K562 (cell line): ENCODE measurements around the gene PGPEP1. TPM values are rescaled to one million over a fixed set of nuclear protein-coding genes. Genes with fewer than 3 reads are reported as not detected.

Experiments
- GATAD2A ChIP-seq: fragments of 450-650 bp; IDR thresholded peaks from 2 replicates; pipeline ENCODE4 v1.6.1; 2017
- KDM1A ChIP-seq, 2 experiments: fragments of 450-650 bp; IDR thresholded peaks; 2 replicates each; pipeline ENCODE4 v1.6.1; 2016; ENCODE audit warnings: mild to moderate bottlenecking in 2 of 2
- MNT ChIP-seq, 2 experiments: fragments of 450-650 bp; conservative IDR thresholded peaks; 2 replicates each; pipeline ENCODE4 v1.6.1; 2017; ENCODE audit warnings: mild to moderate bottlenecking in 2 of 2, moderate library complexity in 2 of 2
- MTA1 ChIP-seq: fragments of 450-650 bp; IDR thresholded peaks from 2 replicates; pipeline ENCODE4 v1.6.1; 2017; ENCODE audit warnings: borderline replicate concordance
- NCOA4 ChIP-seq: fragments of 450-650 bp; IDR thresholded peaks from 2 replicates; pipeline ENCODE4 v1.6.1; 2018; ENCODE audit warnings: mild to moderate bottlenecking; ENCODE audit not compliant: partially characterized antibody
- NFRKB ChIP-seq: fragments of 450-650 bp; IDR thresholded peaks from 2 replicates; pipeline ENCODE4 v1.6.1; 2016; ENCODE audit warnings: low read depth
- NRF1 ChIP-seq, 2 experiments: fragments of 450-650 bp; IDR thresholded peaks in 1 of 2; conservative IDR thresholded peaks in 1 of 2; 2 replicates each; pipeline ENCODE4 v1.6.1; 2014; ENCODE audit warnings: mild to moderate bottlenecking in 2 of 2
- NUFIP1 ChIP-seq: fragments of 450-650 bp; IDR thresholded peaks from 2 replicates; pipeline ENCODE4 v1.6.1; 2018; ENCODE audit not compliant: partially characterized antibody
- POLR3G ChIP-seq: IDR thresholded peaks from 2 replicates; pipeline ENCODE4 v1.6.1; 2011; ENCODE audit not compliant: insufficient read length, insufficient replicate concordance; ENCODE audit errors: extremely low read depth
- PURB ChIP-seq: sonication (generic); formaldehyde crosslinking; IDR thresholded peaks from 2 replicates; pipeline ENCODE4 v1.9.0; 2021; ENCODE audit warnings: low read depth, mild to moderate bottlenecking, missing genetic modification reagents
- RREB1 ChIP-seq: fragments of 250-450 bp; sonication (Bioruptor Pico); IDR thresholded peaks from 2 replicates; pipeline ENCODE4 v1.4.0; 2020
- SP1 ChIP-seq: sonication (generic); formaldehyde crosslinking; IDR thresholded peaks from 2 replicates; pipeline ENCODE4 v1.8.1; 2022; ENCODE audit warnings: mild to moderate bottlenecking, missing genetic modification reagents
- TAF9B ChIP-seq: fragments of 450-650 bp; IDR thresholded peaks from 2 replicates; pipeline ENCODE4 v1.6.1; 2018; ENCODE audit warnings: mild to moderate bottlenecking; ENCODE audit not compliant: partially characterized antibody
- ZBTB2 ChIP-seq: fragments of 450-650 bp; IDR thresholded peaks from 2 replicates; pipeline ENCODE4 v1.6.1; 2016; ENCODE audit warnings: antibody characterized with exemption
- ZNF561 ChIP-seq: fragments of 450-650 bp; formaldehyde crosslinking; conservative IDR thresholded peaks from 2 replicates; pipeline ENCODE4 v1.4.0; 2020; ENCODE audit warnings: mild to moderate bottlenecking, moderate library complexity
- ZNF696 ChIP-seq: fragments of 250-450 bp; sonication (Bioruptor Pico); conservative IDR thresholded peaks from 2 replicates; pipeline ENCODE4 v1.4.0; 2020; ENCODE audit warnings: mild to moderate bottlenecking, moderate library complexity
- ZNF766 ChIP-seq: fragments of 200-800 bp; sonication (Bioruptor generic); conservative IDR thresholded peaks from 2 replicates; pipeline ENCODE4 v1.6.1; 2016; ENCODE audit warnings: missing genetic modification characterization, missing compliant biosample characterization
- polyA plus RNA-seq, 8 experiments: library from polyadenylated mRNA; depleted of rRNA in 4 of 8; stranded (reverse) in 5 of 8; unstranded in 3 of 8; fragments of >200 nt; fragmentation: Nextera tagmentation in 2 of 8; fragmentation: Illumina TruSeq in 1 of 8; extraction: Ambion mirVana in 2 of 8; extraction: Trizol in 1 of 8; gene quantifications; 2 replicates each; pipeline versions ENCODE4 v1.2.1 to v1.2.3, GENCODE V29; 2011 to 2014; ENCODE audit warnings: inconsistent platforms in 1 of 8, missing spikeins in 1 of 8
- total RNA-seq, 7 experiments: library from RNA; depleted of rRNA in 6 of 7; stranded (reverse); fragments of >200 nt in 6 of 7; fragmentation: Illumina TruSeq in 2 of 7; extraction: Trizol in 2 of 7; gene quantifications; 2 replicates each; pipeline versions ENCODE4 v1.2.1 to v1.2.3, GENCODE V29; 2011 to 2021; ENCODE audit warnings: low replicate concordance in 1 of 7
- TF ChIP-seq, protein P1 (sequence below): fragments of 250-450 bp; sonication (Bioruptor Pico); IDR thresholded peaks from 2 replicates; pipeline ENCODE4 v1.5.0; 2020; ENCODE audit warnings: mild to moderate bottlenecking
- TF ChIP-seq, protein P2 (sequence below): IDR thresholded peaks from 3 replicates; pipeline ENCODE4 v1.6.1; 2011; ENCODE audit warnings: borderline replicate concordance, mild to moderate bottlenecking; ENCODE audit not compliant: insufficient read length, insufficient read depth

PGPEP1 gene
- total and polyA plus RNA-seq, 9 of the 15 experiments (the other 6 are each of a cell fraction or from before 2014, with no cell fraction given), result 10.0 to 69.6 (median 33.5) TPM

- TF ChIP-seq NUFIP1, result no peak
- no peak for TF ChIP-seq ZNF766 (CRISPR knock-in tag)
- peak; percentile 71; the same call in 1 of the 2 replicates for TF ChIP-seq NFRKB
- no peak for TF ChIP-seq ZNF696
- TF ChIP-seq ZBTB2, result no peak
- TF ChIP-seq, protein P1, sequence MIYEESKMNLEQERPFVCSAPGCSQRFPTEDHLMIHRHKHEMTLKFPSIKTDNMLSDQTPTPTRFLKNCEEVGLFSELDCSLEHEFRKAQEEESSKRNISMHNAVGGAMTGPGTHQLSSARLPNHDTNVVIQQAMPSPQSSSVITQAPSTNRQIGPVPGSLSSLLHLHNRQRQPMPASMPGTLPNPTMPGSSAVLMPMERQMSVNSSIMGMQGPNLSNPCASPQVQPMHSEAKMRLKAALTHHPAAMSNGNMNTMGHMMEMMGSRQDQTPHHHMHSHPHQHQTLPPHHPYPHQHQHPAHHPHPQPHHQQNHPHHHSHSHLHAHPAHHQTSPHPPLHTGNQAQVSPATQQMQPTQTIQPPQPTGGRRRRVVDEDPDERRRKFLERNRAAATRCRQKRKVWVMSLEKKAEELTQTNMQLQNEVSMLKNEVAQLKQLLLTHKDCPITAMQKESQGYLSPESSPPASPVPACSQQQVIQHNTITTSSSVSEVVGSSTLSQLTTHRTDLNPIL (CRISPR knock-in tag), result no peak
- TF ChIP-seq SP1 (CRISPR knock-in tag), result no peak
- no peak for TF ChIP-seq MTA1
- 0 out of 2 replicates have a peak, but pooled peaks have one; percentile 40 for TF ChIP-seq GATAD2A
- TF ChIP-seq NCOA4, result no peak
- TF ChIP-seq POLR3G, result no peak
- no peak for TF ChIP-seq RREB1 (CRISPR knock-in tag)
- 0 out of 4 replicates have a peak, but pooled peaks of 1 of the 2 experiments have one; percentile 8 for TF ChIP-seq MNT (conservative IDR thresholded peaks at IDR 0.05)
- TF ChIP-seq, protein P2, sequence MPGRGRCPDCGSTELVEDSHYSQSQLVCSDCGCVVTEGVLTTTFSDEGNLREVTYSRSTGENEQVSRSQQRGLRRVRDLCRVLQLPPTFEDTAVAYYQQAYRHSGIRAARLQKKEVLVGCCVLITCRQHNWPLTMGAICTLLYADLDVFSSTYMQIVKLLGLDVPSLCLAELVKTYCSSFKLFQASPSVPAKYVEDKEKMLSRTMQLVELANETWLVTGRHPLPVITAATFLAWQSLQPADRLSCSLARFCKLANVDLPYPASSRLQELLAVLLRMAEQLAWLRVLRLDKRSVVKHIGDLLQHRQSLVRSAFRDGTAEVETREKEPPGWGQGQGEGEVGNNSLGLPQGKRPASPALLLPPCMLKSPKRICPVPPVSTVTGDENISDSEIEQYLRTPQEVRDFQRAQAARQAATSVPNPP, result no peak
- TF ChIP-seq ZNF561, result no peak
- TF ChIP-seq NRF1 (conservative IDR thresholded peaks at IDR 0.05 in 1 of 2, IDR thresholded peaks at IDR 0.05 in 1 of 2), result no peak
- peak in 1 of 2 experiments; percentile 11; a peak in 2 of 4 replicates for TF ChIP-seq KDM1A (IDR thresholded peaks at IDR 0.05)
- TF ChIP-seq TAF9B, result no peak
- no peak for TF ChIP-seq PURB (CRISPR knock-in tag)
These were observed 36.3 kb upstream of the PGPEP1 start (continued) for GRCh38 chr19:18304208-18304457.
